OCI-LY7 (cell line): ENCODE measurements around the gene HPSE2.

ENCODE experiments used
- CTCF ChIP-seq: fragments of 200-600 bp; sonication (generic); conservative IDR thresholded peaks from 2 replicates; pipeline ENCODE4 v1.5.1; 2014; ENCODE audit warnings: mild to moderate bottlenecking, antibody characterized with exemption, low read length, moderate library complexity, mixed read lengths
- EZH2phosphoT487 ChIP-seq: fragments of 200-600 bp; sonication (generic); IDR thresholded peaks from 2 replicates; pipeline ENCODE4 v1.6.1; 2018; ENCODE audit warnings: low read depth, borderline replicate concordance, mild to moderate bottlenecking, mixed run types, antibody characterized with exemption, low read length, moderate library complexity, mixed read lengths

GRCh38 chr10:99161165-99161564 lies 74.5 kb downstream of the HPSE2 start:
- TF ChIP-seq CTCF, result no peak
- no peak for TF ChIP-seq EZH2phosphoT487
